Gastroesophageal sphincter (tissue), 3 donors: ENCODE data around the gene FRAT1.

Experiments used
- EP300 ChIP-seq: sonication (generic); formaldehyde crosslinking; IDR thresholded peaks from one replicate; pipeline ENCODE4 v1.6.1; 2017; ENCODE audit warnings: antibody characterized with exemption, mild to moderate bottlenecking
- POLR2A ChIP-seq, 2 donors: fragments of 450-650 bp; IDR thresholded peaks; one replicate each; pipeline ENCODE4 v1.6.1; 2017; ENCODE audit warnings: antibody characterized with exemption in 2 of 2, mild to moderate bottlenecking in 2 of 2, moderate library complexity in 1 of 2
- POLR2AphosphoS5 ChIP-seq: sonication (generic); formaldehyde crosslinking; IDR thresholded peaks from one replicate; pipeline ENCODE4 v1.6.1; 2017; ENCODE audit warnings: antibody characterized with exemption
- TF ChIP-seq, protein P1 (sequence below), 4 experiments: fragments of 200-600 bp in 2 of 4; fragments of 450-650 bp in 2 of 4; sonication (generic) in 1 of 4; IDR thresholded peaks; one replicate each; pipeline ENCODE4 v1.5.1; 2017 to 2019; ENCODE audit warnings: antibody characterized with exemption in 4 of 4, mild to moderate bottlenecking in 2 of 4, moderate library complexity in 2 of 4

DNA sequence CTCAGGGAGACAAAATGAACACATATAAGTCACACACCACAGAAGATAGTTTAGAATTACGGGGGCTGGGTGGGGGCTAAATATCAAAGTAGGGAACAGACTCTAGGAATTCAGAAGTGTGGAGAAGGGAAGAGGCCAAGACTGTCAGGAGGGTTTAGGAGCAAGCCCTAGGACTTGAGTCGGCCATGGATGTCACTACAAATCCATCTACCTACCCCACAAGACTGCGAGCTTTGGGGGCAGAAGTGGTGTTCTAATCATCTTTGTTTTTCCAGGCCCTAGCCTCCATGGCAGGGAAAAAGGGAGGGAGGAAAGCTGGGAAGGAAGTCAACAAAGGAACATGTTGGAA lies 20.9 kb upstream of the FRAT1 start:
- TF ChIP-seq, protein P1, sequence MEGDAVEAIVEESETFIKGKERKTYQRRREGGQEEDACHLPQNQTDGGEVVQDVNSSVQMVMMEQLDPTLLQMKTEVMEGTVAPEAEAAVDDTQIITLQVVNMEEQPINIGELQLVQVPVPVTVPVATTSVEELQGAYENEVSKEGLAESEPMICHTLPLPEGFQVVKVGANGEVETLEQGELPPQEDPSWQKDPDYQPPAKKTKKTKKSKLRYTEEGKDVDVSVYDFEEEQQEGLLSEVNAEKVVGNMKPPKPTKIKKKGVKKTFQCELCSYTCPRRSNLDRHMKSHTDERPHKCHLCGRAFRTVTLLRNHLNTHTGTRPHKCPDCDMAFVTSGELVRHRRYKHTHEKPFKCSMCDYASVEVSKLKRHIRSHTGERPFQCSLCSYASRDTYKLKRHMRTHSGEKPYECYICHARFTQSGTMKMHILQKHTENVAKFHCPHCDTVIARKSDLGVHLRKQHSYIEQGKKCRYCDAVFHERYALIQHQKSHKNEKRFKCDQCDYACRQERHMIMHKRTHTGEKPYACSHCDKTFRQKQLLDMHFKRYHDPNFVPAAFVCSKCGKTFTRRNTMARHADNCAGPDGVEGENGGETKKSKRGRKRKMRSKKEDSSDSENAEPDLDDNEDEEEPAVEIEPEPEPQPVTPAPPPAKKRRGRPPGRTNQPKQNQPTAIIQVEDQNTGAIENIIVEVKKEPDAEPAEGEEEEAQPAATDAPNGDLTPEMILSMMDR (IDR thresholded peaks at IDR 0.05): no peak
- no peak for TF ChIP-seq POLR2A (IDR thresholded peaks at IDR 0.05)
- TF ChIP-seq POLR2AphosphoS5: no peak
- TF ChIP-seq EP300: no peak
